ENCODE data around the gene ELANE. TPM values are rescaled to one million over a fixed set of nuclear protein-coding genes. Genes with fewer than 3 reads are reported as not detected.
A peak's percentile ranks its signal among the peaks of the same experiment; 100 is the strongest.

ELANE gene
- total and polyA plus RNA-seq, 9 of the 15 experiments (the other 6 are each of a cell fraction or from before 2014, with no cell fraction given), result not detected

- no peak for TF ChIP-seq ZNF197 (CRISPR knock-in tag; IDR thresholded peaks at IDR 0.05; ENCODE audit: low read depth)
- 0 out of 2 replicates have a peak, but pooled peaks have one; percentile 53 for TF ChIP-seq SMARCA5 (IDR thresholded peaks at IDR 0.05)
- no peak for TF ChIP-seq DNMT1 (IDR thresholded peaks at IDR 0.05)
- peak; percentile 25; the same call in 1 of the 2 replicates for TF ChIP-seq EP400 (IDR thresholded peaks at IDR 0.05)
- peak; percentile 25 to 50; a peak in 2 of 4 replicates for TF ChIP-seq SIN3A (IDR thresholded peaks at IDR 0.05; ENCODE audit: borderline replicate concordance in 2 of 2, control insufficient read depth in 1 of 2, low read depth in 2 of 2, low read length in 2 of 2)
- TF ChIP-seq RBM39 (optimal IDR thresholded peaks at IDR 0.05; ENCODE audit: low read depth, low read length), result no peak
- TF ChIP-seq CBX2 (IDR thresholded peaks at IDR 0.05; ENCODE audit: insufficient read depth, low read length, poor library complexity, severe bottlenecking), result no peak
- peak; percentile 16; the same call in 1 of the 2 replicates for TF ChIP-seq DPF2 (IDR thresholded peaks at IDR 0.05)
- TF ChIP-seq ZNF830 (CRISPR knock-in tag; IDR thresholded peaks at IDR 0.05), result no peak
- TF ChIP-seq BRCA1 (IDR thresholded peaks at IDR 0.05), result no peak
- no peak for TF ChIP-seq BRCA1 (CRISPR knock-in tag; IDR thresholded peaks at IDR 0.05)
- no peak for TF ChIP-seq ZNF511 (CRISPR knock-in tag; IDR thresholded peaks at IDR 0.05)
- no peak for TF ChIP-seq MYNN (IDR thresholded peaks at IDR 0.05)
- TF ChIP-seq MYNN (CRISPR knock-in tag; IDR thresholded peaks at IDR 0.05), result no peak
- no peak for TF ChIP-seq NFE2 (IDR thresholded peaks at IDR 0.05; ENCODE audit: low read depth)
- no peak for TF ChIP-seq SMAD1 (IDR thresholded peaks at IDR 0.05; ENCODE audit: low read depth, low read length, partially characterized antibody)
- TF ChIP-seq FIP1L1 (IDR thresholded peaks at IDR 0.05; ENCODE audit: low read depth, low read length, poor library complexity, severe bottlenecking), result peak; percentile 49
- TF ChIP-seq FOXP4 (CRISPR knock-in tag; IDR thresholded peaks at IDR 0.05; ENCODE audit: borderline replicate concordance), result 0 out of 2 replicates have a peak, but pooled peaks have one; percentile 44
- TF ChIP-seq CBX1 (IDR thresholded peaks at IDR 0.05; ENCODE audit: low read depth), result peak; percentile 80
- TF ChIP-seq ZNF707 (CRISPR knock-in tag; conservative IDR thresholded peaks at IDR 0.05), result no peak
- TF ChIP-seq CHCHD3 (CRISPR knock-in tag; IDR thresholded peaks at IDR 0.05), result no peak
- TF ChIP-seq DLX4 (CRISPR knock-in tag; IDR thresholded peaks at IDR 0.05), result no peak
- TF ChIP-seq NFYB (IDR thresholded peaks at IDR 0.05; ENCODE audit: extremely low read depth, insufficient read length), result no peak
- 0 out of 2 replicates have a peak, but pooled peaks have one; percentile 22 for TF ChIP-seq NR4A1 (CRISPR knock-in tag; IDR thresholded peaks at IDR 0.05)
- no peak for TF ChIP-seq NR4A1 (tag; IDR thresholded peaks at IDR 0.05)
- peak; percentile 54 for TF ChIP-seq USF2 (CRISPR knock-in tag; IDR thresholded peaks at IDR 0.05)
- TF ChIP-seq GABPB1 (CRISPR knock-in tag; IDR thresholded peaks at IDR 0.05), result peak; percentile 47
- TF ChIP-seq NR3C1 (CRISPR knock-in tag; IDR thresholded peaks at IDR 0.05), result no peak
Measured at GRCh38 chr19:862581-863314, 10.6 kb downstream of the ELANE start (continued).
